Nephron (organoid): ENCODE measurements around the gene GPHA2.

ENCODE experiments used
- H3K27ac Mint-ChIP-seq, 3 experiments: 2 replicates each; pipeline ENCODE4 v1.8.0; 2020; ENCODE audit warnings: mixed read lengths in 3 of 3, mild to moderate bottlenecking in 2 of 3, moderate library complexity in 1 of 3
- H3K27me3 Mint-ChIP-seq: 2 replicates; pipeline ENCODE4 v1.8.0; 2021; ENCODE audit warnings: low read depth, mild to moderate bottlenecking, moderate library complexity, mixed read lengths
- H3K36me3 Mint-ChIP-seq: 2 replicates; pipeline ENCODE4 v1.8.0; 2020; ENCODE audit warnings: low read depth, mixed read lengths
- H3K4me1 Mint-ChIP-seq: 2 replicates; pipeline ENCODE4 v1.8.0; 2020; ENCODE audit warnings: mixed read lengths
- H3K4me3 Mint-ChIP-seq, 3 experiments: 2 replicates each; pipeline ENCODE4 v1.8.0; 2020; ENCODE audit warnings: mild to moderate bottlenecking in 3 of 3, mixed read lengths in 3 of 3, moderate library complexity in 2 of 3
- H3K9me3 Mint-ChIP-seq: 2 replicates; pipeline ENCODE4 v1.8.0; 2020; ENCODE audit warnings: mixed read lengths
- TF ChIP-seq, protein P1 (sequence below), 3 experiments: fragments of 200-600 bp; sonication (generic); IDR thresholded peaks; one replicate each; pipeline ENCODE4 v1.5.0; 2021; ENCODE audit warnings: antibody characterized with exemption in 3 of 3; ENCODE audit not compliant: unreplicated experiment in 3 of 3

The GPHA2 gene

DNA sequence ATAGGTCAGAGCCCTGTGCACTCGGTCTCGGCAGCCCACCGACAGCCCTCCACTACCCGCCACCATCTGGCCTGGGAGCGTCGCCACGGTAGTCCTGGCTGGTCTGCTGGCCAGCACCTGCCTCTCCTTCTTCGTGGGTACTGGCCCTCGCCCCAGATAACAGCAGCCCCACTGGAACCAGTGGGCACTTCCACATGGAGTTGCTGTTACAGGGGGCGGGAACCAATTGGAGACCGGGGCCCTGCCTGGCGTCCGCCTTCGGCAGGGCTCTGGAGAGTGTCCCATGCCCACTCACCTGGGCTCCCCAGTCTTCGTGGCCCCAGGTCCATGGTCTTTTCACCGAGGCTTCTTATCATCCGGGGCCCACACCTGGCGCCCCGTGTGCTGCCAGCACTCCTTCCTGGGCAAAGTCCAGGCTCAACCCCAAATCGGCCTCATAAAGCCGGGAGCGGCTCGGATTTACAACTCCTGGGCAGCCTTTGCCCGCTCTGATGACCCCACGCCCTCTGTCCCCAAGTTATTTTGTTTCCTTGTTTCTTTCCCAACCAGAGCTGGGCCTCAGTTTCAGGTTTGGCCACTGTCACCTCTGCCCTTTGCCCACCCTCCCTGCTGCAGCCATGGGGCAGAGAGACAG lies 44.4 kb downstream of the GPHA2 start:
- peaks cover 9% of the 10 kb centered on the region for H3K4me1 Mint-ChIP-seq
- H3K4me3 Mint-ChIP-seq, result peak overlapping the region in 1 of 3 experiments; percentile 48
- H3K27ac Mint-ChIP-seq, result peak overlapping the region in 2 of 3 experiments; percentile 32 to 84
- TF ChIP-seq, protein P1, sequence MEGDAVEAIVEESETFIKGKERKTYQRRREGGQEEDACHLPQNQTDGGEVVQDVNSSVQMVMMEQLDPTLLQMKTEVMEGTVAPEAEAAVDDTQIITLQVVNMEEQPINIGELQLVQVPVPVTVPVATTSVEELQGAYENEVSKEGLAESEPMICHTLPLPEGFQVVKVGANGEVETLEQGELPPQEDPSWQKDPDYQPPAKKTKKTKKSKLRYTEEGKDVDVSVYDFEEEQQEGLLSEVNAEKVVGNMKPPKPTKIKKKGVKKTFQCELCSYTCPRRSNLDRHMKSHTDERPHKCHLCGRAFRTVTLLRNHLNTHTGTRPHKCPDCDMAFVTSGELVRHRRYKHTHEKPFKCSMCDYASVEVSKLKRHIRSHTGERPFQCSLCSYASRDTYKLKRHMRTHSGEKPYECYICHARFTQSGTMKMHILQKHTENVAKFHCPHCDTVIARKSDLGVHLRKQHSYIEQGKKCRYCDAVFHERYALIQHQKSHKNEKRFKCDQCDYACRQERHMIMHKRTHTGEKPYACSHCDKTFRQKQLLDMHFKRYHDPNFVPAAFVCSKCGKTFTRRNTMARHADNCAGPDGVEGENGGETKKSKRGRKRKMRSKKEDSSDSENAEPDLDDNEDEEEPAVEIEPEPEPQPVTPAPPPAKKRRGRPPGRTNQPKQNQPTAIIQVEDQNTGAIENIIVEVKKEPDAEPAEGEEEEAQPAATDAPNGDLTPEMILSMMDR (IDR thresholded peaks at IDR 0.05; ENCODE audit: unreplicated experiment in 3 of 3), result no peak
- no peaks in the 10 kb centered on the region for H3K36me3 Mint-ChIP-seq
- H3K9me3 Mint-ChIP-seq, result no peaks in the 10 kb centered on the region
- H3K27me3 Mint-ChIP-seq, result no peaks in the 10 kb centered on the region

DNA sequence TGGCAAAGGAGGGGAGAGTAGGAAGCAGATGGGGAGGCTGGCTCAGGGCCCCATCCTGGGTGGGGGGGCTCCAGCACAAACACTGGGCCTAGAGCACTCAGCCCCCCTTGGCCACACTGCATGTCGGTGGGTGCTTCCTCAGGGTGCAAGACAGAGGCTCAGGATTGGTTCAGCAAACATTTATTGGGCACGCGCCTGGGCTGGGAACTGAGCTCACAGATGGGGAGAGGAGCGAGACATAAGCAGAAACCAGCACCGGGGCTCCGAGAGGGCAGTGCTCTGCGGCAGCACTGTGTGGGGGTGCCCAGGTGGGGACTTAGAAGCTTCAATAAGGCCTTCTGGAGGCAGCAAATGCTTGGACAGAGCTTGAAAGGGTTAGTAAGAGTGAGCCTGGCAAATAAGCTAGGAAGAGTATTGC lies 45.2 kb downstream of the GPHA2 start:
- Mint-ChIP-seq H3K9me3 (no peaks in the 10 kb centered on the region), H3K27ac (peak overlapping the region; percentile 32 to 69 (median 45)), H3K4me1 (peaks cover 9% of the 10 kb centered on the region), H3K27me3 (no peaks in the 10 kb centered on the region), H3K4me3 (no peak overlapping the region), H3K36me3 (no peaks in the 10 kb centered on the region)
- TF ChIP-seq, protein P1 (IDR thresholded peaks at IDR 0.05; ENCODE audit: unreplicated experiment in 3 of 3), result no peak

DNA sequence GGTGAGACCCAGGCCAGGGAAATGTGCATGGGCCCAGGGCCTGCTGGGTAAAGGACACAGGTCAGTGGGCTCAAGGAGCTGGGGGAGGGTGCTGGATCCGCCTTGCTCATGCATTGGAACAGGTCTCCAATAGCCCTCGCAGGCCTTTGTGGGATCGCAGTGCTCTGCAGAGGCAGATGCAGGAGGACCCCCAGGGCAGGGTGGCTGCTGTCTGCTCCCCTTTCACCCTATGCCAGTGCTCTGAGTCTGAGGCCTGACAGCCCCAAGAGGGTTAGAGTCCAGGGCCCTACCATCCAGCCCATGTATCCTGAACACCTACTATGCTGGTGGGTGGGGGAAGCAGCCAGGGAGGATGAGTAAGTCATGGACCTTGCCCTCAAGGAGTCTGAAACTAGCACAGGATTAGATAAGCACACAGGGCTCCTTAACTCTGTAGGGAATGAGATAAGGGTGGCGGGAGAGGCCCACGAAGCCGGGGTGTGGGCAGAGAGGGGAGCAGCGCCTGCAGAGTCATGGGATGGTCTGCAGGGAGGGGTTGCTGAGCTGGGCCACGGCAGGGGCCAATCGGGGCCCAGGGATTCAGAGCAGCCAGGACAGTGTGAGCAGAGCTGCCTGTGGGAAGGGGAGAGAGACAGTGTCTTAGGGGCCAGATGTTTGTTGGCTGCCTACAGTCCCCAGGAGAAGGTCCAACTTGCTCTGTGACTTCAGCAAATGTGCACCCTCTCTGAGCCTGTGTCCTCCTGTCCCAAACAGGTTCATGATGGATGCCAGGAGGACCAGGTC lies 46.8 kb downstream of the GPHA2 start:
- TF ChIP-seq, protein P1 (IDR thresholded peaks at IDR 0.05; ENCODE audit: unreplicated experiment in 3 of 3), result no peak
- peak overlapping the region in 1 of 3 experiments; percentile 46 for H3K4me3 Mint-ChIP-seq
- peaks cover 9% of the 10 kb centered on the region for H3K4me1 Mint-ChIP-seq
- H3K27ac Mint-ChIP-seq, result peak overlapping the region; percentile 64 to 93 (median 90)
- H3K27me3 Mint-ChIP-seq, result no peaks in the 10 kb centered on the region
- no peaks in the 10 kb centered on the region for H3K36me3 Mint-ChIP-seq
- H3K9me3 Mint-ChIP-seq, result no peaks in the 10 kb centered on the region

DNA sequence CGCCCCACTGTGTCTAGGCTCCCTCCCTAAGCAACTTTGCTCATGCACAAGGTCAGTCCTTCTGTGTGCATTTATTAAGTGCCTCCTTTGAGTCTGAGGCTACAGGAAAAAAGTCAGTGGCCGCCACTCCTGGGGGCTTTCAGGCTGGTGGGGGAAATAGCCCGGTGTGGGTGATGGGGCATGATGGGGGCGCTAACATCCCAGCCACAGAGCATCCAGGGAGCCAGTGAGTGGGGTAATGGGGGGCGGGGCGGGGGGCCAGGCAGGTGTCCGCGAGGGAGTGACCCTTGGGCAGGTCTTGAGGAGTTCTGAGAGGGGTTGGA lies 47.3 kb downstream of the GPHA2 start:
- peak overlapping the region; percentile 61 to 93 (median 90) for H3K27ac Mint-ChIP-seq
- peaks cover 9% of the 10 kb centered on the region for H3K4me1 Mint-ChIP-seq
- peak overlapping the region in 2 of 3 experiments; percentile 79 to 80 for H3K4me3 Mint-ChIP-seq
- H3K36me3 Mint-ChIP-seq, result no peaks in the 10 kb centered on the region
- H3K9me3 Mint-ChIP-seq, result no peaks in the 10 kb centered on the region
- TF ChIP-seq, protein P1 (IDR thresholded peaks at IDR 0.05; ENCODE audit: unreplicated experiment in 3 of 3), result no peak
- H3K27me3 Mint-ChIP-seq, result no peaks in the 10 kb centered on the region

GRCh38 chr11:64887757-64888405 lies 47.8 kb downstream of the GPHA2 start:
- H3K9me3 Mint-ChIP-seq, result no peaks in the 10 kb centered on the region
- peak overlapping the region; percentile 61 to 93 (median 90) for H3K27ac Mint-ChIP-seq
- peak overlapping the region; percentile 74 to 80 (median 79) for H3K4me3 Mint-ChIP-seq
- TF ChIP-seq, protein P1 (IDR thresholded peaks at IDR 0.05; ENCODE audit: unreplicated experiment in 3 of 3), result peak; percentile 98 to 100 (median 99)
- no peaks in the 10 kb centered on the region for H3K27me3 Mint-ChIP-seq
- no peaks in the 10 kb centered on the region for H3K36me3 Mint-ChIP-seq
- H3K4me1 Mint-ChIP-seq, result peaks cover 9% of the 10 kb centered on the region
